Osteocyte (in vitro differentiated cells): Measurements from ENCODE around the gene GET4. TPM values are rescaled to one million over a fixed set of nuclear protein-coding genes. Genes with fewer than 3 reads are reported as not detected.

Source experiments
- DNase-seq: peaks from one replicate; pipeline ENCODE4 v3.0.0; 2021; ENCODE audit warnings: mixed read lengths; ENCODE audit not compliant: unreplicated experiment; ENCODE audit errors: extremely low spot score
- H3K27ac Mint-ChIP-seq: one replicate; pipeline ENCODE4 v1.8.0; 2021; ENCODE audit warnings: mild to moderate bottlenecking, mixed read lengths; ENCODE audit not compliant: unreplicated experiment
- H3K27me3 Mint-ChIP-seq: one replicate; pipeline ENCODE4 v1.8.0; 2021; ENCODE audit warnings: mixed read lengths; ENCODE audit not compliant: unreplicated experiment
- H3K36me3 Mint-ChIP-seq: one replicate; pipeline ENCODE4 v1.8.0; 2021; ENCODE audit warnings: mixed read lengths; ENCODE audit not compliant: unreplicated experiment
- H3K4me1 Mint-ChIP-seq: one replicate; pipeline ENCODE4 v1.8.0; 2021; ENCODE audit warnings: mixed read lengths; ENCODE audit not compliant: unreplicated experiment
- H3K4me3 Mint-ChIP-seq: one replicate; pipeline ENCODE4 v1.8.0; 2021; ENCODE audit warnings: mild to moderate bottlenecking, moderate library complexity, mixed read lengths; ENCODE audit not compliant: unreplicated experiment
- H3K9me3 Mint-ChIP-seq: one replicate; pipeline ENCODE4 v1.8.0; 2021; ENCODE audit warnings: mixed read lengths; ENCODE audit not compliant: unreplicated experiment
- CTCF ChIP-seq: fragments of 200-600 bp; sonication (generic); IDR thresholded peaks from 2 replicates; pipeline ENCODE4 v1.5.0; 2021; ENCODE audit warnings: antibody characterized with exemption, mild to moderate bottlenecking, moderate library complexity
- total RNA-seq: library from RNA; stranded (reverse); gene quantifications from 2 replicates; pipeline ENCODE4 v1.2.1, GENCODE V29; 2021

Gene GET4
- total RNA-seq, 1 donor from 2014 or later, result 33.7 TPM

GRCh38 chr7:911791-912480 lies 35.6 kb downstream of the GET4 start:
- DNase-seq, result no peak
- no peak overlapping the region for H3K4me3 Mint-ChIP-seq
- no peak overlapping the region for H3K27ac Mint-ChIP-seq
- H3K36me3 Mint-ChIP-seq, result no peaks in the 10 kb centered on the region
- no peak for TF ChIP-seq CTCF
- no peaks in the 10 kb centered on the region for H3K9me3 Mint-ChIP-seq
- H3K27me3 Mint-ChIP-seq, result no peaks in the 10 kb centered on the region
- peaks cover 15% of the 10 kb centered on the region for H3K4me1 Mint-ChIP-seq

DNA sequence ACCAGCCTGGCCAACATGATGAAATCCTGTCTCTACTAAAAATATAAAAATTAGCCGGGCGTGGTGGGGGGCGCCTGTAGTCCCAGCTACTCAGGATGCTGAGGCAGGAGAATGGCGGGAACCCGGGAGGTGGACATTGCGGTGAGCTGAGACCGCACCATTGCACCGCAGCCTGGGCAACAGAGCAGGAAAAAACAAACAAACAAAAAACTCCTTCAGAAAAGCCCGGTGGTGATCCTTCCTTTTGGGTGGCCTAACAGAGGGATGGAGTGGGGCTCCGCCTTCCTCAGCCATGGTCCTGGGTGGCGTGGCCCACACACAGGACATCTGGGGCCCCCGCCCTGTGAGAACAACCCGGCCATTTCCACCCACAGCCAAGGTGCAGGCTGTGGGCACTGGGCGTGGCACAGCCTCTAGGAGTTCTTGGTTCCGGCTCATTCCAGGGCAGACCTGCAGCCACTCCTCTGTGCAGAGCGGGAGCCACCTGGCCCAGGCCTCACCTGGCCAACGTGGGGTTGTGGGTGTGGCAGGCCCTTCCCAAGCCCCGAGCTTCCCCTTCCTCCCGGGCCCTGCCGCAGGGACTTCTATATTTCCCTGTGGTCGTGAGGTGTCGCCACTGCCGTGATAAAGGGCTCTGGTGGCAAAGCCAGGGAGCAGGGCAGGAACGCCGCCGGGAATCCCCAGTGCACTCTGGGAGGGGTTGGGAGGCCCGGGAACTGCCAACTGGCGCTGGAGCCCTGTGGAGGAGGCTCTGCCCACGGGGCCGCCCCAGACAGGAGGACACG lies 37.6 kb downstream of the GET4 start:
- no peak for TF ChIP-seq CTCF
- H3K27ac Mint-ChIP-seq, result no peak overlapping the region
- no peak overlapping the region for H3K4me3 Mint-ChIP-seq
- peaks cover 15% of the 10 kb centered on the region for H3K4me1 Mint-ChIP-seq
- H3K9me3 Mint-ChIP-seq, result no peaks in the 10 kb centered on the region
- DNase-seq, result no peak
- H3K36me3 Mint-ChIP-seq, result no peaks in the 10 kb centered on the region
- H3K27me3 Mint-ChIP-seq, result no peaks in the 10 kb centered on the region

DNA sequence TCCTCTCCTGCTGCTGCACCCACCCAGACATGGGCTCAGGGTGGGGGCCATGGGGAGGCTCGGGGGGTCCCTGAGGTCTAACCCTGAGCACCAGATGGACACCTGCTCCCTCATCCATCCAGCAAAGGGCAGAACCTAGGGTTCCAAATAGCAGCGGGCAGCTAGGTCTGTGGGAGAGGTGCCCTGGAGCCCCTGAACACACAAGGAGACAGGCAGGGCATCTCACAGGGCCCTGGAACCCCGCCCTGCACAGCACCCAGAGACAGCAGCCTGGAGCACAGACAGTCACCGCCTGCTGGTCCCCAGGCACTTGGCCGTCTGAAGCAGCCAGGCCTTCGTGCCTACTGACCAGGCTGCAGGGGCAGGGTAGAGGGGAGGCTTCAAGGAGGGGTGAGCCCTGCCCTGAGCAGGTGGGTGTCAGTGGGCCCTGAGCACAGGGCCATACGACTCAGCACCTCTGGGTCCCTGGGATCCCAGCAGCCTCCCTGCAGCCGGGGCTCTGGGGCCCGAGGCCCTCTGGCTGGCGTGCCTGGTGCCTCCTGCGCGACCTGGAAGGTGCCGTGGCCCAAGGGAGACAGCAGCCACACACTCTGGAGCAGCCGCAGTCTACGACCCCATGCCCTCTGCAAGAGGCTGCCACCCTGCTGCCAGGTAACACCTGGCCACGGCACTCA lies 38.3 kb downstream of the GET4 start:
- Mint-ChIP-seq H3K27me3 (no peaks in the 10 kb centered on the region), H3K4me3 (no peak overlapping the region)

DNA sequence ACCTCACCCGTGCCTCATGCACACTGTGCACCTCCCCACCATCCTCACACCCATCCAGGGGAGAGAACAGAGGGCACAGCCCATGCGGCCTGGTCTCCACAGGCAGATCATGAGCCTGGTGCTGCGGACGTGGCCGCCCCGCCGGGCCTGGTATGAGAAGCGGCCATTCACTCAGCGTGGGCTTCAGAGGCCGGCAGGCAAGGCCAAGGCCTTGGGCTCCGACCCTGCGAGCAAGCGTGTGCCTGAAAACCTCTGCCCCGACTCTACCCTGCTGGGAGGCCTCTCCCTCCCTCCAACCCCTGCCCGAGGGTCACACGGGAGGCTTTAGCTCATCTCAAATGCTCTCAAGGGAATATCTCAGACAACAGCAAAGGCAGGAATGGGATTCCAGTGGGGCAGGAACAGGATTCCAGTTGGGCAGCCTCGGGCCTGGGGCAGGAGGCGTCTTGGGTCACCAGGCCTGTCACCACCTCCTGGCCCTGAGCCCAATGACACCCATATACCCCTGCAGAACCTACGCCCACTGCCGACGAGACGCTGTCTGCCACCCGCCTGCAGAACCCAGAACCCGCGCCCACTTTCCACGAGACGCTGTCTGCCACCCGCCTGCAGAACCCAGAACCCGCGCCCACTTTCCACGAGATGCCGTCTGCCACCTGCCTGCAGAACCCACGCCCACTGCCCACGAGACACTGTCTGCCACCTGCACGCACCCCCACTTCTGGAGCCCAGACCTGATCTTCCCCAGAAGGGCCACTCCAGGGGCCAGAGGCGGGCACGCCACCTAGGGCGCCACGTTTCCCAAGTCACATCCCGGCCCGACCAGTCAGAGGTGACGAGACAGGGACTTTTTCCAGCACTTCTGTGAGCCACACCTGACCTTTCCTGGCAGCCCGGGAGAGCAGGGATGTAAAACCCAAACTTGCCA lies 39.2 kb downstream of the GET4 start:
- Mint-ChIP-seq H3K9me3 (no peaks in the 10 kb centered on the region), H3K27ac (no peak overlapping the region), H3K4me3 (no peak overlapping the region), H3K4me1 (peaks cover 15% of the 10 kb centered on the region), H3K27me3 (no peaks in the 10 kb centered on the region), H3K36me3 (no peaks in the 10 kb centered on the region)
- TF ChIP-seq CTCF, result no peak
- DNase-seq, result no peak

More for the DNA sequence above, 38.3 kb downstream of the GET4 start:
- TF ChIP-seq CTCF, result no peak
- Mint-ChIP-seq H3K27ac (no peak overlapping the region), H3K4me1 (peaks cover 15% of the 10 kb centered on the region), H3K9me3 (no peaks in the 10 kb centered on the region), H3K36me3 (no peaks in the 10 kb centered on the region)
- DNase-seq, result no peak
